Mesenteric fat pad (tissue), 1 donor: ENCODE measurements around the gene ABCB11. TPM values are rescaled to one million over a fixed set of nuclear protein-coding genes. Genes with fewer than 3 reads are reported as not detected.
"Not testable (repeated sequence)": the region's sequence is repeated elsewhere in the genome, so short reads cannot be mapped to it uniquely, and the experiment has no call there.

Experiments used
- DNase-seq: peaks from one replicate; pipeline ENCODE4 v3.0.0-alpha.2; 2020; ENCODE audit warnings: low spot score
- total RNA-seq: library from RNA; stranded (reverse); fragmentation: NEBNext Ultra II Directional; extraction: Animal tissue kit (Norgen Biotek cat#: 25700); gene quantifications from one replicate; pipeline ENCODE4 v1.2.1, GENCODE V29; 2021
- donor health status: DM: yes; HTN: yes; CAD: no.

Gene ABCB11
- total RNA-seq, 1 donor from 2014 or later: 0.06 TPM

DNA sequence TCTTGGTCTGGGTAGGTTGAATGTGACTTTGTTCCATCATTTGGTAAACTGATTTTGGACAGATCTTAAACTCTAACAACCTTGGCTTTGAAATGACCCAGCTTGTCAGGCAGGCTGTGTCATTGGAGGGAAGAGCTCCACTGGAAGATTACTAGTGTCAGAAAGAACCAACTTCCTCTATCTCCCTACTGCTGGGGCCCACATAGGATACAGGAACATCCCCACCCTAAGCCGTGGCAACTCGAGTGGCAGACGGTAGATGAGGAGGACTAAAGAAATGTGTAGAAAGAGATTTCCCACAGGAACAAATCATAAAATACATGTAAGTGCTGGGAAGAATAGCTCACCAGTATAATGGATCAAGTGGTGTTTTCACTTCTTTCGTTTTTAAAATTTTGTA lies 134.3 kb downstream of the ABCB11 start:
- no peak for DNase-seq

DNA sequence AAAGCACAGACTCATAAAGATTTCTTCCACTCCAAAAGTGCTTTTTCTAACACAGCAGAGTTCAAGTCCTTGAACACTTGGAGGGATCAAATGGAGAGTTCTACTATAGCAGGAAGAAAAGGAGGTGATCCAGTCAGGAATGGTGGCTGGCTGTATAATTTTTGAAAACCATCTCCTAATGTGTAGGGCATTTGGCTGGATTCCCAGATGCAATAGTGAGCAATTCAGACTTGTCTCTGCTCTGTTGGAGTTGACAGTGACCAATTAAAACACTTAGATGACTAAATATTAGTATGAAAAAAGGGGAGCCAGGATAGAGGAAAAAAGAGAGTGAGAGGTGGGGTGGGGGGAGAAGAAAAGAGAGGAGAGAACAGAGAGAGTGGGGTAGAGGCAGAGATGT lies 135.4 kb downstream of the ABCB11 start:
- DNase-seq: no peak

DNA sequence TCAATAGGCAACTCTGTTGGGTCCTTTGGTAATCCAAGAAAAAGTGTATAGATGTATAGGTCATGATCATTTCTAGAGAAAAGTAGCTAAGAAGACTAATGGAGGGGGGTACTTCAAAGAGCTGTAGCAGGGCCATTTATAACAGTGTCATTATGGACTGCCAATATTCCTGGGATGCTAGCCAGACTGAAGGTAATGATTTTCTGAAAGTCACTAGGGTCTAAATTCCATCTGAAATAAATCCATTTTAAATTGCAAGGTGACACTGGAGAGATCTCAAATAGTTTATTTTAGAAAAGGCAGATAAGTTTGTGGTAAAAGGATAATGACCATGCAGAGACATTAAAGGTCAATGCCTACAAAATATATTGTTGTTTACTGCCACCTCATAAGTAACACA lies 136.4 kb downstream of the ABCB11 start:
- no peak for DNase-seq

DNA sequence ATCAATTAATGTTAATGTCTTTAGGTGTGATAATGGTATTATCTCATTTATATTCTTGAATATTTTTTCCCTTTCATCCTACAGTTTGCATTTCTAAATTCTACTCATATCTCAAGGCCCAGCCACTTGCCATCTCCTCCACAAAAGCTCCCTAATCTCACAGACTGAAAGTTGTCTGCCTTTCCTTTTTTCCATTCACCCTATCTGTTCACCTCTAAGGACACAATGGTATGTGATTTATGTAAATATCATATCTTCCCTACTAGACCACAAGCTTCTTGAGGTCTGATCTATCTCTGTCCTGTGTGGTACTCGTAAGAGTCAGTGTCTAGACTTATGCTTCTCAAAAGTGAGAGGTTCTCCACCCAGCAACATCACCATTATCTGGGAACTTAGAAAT lies 137.0 kb downstream of the ABCB11 start:
- DNase-seq: no peak

DNA sequence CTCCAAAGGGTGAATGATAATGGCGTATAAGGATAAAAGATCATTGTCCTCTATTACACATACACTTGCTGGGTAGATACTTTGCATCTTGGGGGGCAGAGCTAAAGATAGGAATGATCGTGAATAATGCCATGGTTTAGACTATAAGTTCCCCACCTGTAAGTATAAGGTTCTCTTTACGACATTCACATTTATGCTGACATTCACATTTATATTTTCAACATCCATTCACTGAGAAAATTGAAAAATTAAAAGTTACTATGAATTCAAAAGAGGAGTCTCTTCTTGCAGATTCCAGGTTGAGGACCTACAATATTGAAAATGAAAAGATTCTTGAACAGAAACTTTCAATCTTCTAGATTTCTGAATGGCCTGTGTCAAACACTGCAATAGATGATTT lies 138.8 kb downstream of the ABCB11 start:
- DNase-seq: no peak

DNA sequence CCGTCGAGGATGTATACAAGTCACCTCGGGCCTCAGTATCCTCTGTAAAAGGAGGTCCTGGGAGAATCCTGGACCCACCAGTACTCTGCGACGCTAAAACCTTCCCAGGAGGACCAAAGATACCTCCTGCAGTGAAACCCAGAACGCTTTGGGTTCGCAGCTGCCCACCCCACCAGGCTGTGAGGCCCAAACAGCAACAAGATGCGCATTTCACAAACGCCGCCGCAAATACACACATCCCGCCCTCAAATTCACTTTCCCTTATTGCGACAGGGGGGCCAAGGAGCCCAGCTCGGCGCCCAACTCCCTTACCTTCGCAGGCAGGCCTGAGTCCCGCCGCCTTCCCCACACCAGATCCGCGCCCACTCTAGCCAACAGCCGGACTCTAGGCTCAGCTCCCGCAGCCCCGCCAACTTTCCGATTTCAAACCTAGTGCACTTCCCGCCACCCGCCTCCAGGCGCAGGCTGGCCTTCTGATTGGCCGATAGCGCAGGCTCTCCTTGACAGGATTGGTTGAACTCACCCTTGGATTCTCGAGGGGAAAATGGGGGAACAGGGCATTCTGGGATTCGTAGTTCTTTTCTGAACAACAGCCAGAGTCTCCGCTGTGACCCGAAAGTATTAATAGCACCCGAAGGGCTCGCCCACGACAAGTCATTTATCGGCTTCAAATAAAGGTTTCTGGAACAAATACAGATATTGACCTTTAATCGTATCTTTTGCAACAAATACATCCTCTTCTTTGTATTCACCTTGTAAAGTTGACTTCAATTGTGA lies 140.9 kb downstream of the ABCB11 start, which contains the start of gene SPC25:
Gene SPC25, minus strand, starts transcription at position 425 of the 777 bp plus-strand sequence. CDS start 911 bp downstream, outside the sequence.
- peak; percentile 94 for DNase-seq

DNA sequence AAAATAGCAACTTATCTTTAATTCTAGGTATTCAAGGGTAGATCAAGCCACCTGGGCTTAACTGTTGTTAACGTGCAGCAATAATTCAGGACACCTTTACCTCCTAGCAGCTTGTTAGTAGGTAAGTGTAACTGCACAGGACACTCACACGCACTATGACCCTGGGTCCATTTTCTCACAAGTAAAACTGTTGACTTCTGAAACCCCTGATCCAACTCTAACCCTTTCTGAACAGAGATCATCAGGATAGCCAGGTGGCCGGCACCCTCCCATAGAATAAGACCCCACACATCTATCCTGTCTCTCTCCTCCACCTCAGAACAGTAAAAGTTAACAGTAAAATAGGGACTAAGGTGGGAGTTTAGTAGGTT lies 141.5 kb downstream of the ABCB11 start:
- DNase-seq: no peak

DNA sequence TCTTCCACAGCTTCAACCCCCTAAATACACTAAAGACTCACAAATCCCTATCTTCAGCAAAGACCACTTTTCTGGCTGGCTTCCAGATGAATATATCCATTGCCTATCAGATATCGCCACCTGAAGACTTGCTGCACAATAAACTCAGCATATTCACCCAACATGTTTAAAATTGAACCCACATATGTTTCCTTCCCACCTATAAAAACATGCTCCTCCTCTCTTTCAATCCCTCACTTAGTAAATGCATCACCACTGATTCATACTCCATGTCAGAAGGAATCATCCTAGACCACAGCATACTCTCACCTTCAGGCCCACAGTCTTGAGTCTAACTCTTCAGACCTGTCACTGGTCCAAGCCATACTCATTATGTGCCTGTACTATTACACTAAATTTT lies 146.1 kb downstream of the ABCB11 start:
- no peak for DNase-seq

DNA sequence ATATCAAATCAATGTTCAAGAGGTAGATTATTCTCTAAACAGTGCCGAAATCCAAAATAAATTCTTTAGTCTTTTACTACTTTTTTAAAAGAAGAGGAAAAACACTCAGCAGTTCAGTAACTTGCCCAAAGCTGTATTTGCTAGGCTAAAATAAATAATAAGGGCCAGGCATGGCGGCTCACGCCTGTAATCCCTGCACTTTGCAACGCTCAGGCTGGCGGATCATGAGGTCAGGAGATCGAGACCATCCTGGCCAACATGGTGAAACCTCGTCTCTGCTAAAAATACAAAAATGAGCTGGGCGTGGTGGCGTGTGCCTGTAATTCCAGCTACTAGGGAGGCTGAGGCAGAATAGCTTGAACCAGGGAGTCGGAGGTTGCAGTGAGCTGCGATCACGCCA lies 149.0 kb downstream of the ABCB11 start:
- DNase-seq: not testable (repeated sequence)

DNA sequence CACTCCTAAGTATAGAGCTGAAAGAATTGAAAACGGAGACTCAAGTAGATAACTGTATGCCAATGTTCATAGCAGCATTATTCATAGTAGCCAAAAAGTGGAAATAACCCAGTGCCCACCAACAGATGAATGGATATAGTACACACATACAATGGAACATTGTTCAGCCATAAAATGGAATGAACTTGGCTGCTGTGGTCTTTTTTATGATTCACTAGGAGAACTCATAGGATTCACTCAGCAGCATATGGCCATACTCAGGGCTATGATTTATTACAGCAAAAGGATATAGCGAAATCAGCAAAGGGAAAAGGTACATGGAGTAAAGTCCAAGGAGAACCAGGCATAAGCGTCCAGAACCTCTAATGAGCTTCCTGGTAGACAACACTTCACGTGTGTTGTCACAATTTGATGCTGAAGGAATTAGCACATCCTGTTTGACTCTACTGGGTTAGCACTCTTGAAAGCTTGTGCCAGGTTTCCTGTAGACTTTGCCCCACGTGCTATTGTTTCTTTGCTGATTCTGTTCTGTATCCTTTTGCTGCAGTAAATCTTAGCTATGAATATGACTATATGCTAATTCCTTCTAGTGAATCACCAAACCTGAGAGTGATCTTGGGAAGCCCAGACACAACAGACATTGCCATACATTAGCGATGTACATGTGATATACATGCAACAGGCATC lies 156.6 kb downstream of the ABCB11 start:
- no peak for DNase-seq

DNA sequence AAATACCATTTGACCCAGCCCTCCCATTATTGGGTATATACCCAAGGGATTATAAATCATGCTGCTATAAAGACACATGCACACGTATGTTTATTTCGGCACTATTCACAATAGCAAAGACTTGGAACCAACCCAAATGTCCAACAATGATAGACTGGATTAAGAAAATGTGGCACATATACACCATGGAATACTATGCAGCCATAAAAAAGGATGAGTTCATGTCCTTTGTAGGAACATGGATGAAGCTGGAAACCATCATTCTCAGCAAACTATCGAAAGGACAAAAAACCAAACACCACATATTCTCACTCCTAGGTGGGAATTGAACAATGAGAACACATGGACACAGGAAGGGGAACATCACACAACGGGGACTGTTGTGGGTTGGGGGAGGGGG lies 160.3 kb downstream of the ABCB11 start:
- DNase-seq: not testable (repeated sequence)

Other genes with a start within 250 kb of the ABCB11 start
- gene NOSTRIN, start 228.7 kb downstream of the ABCB11 start, total RNA-seq: 62.1 TPM
- 0.32 TPM for gene SPC25, start 140.9 kb downstream of the ABCB11 start, total RNA-seq
- gene G6PC2, start 130.0 kb downstream of the ABCB11 start, total RNA-seq: 0.35 TPM
- gene DHRS9, start 38.2 kb upstream of the ABCB11 start, total RNA-seq: 2.8 TPM